Dedifferentiated amniotic fluid mesenchymal stem cell (primary cell): Measurements from ENCODE around the gene TP53RK.
"Not testable (repeated sequence)": the region's sequence is repeated elsewhere in the genome, so short reads cannot be mapped to it uniquely, and the experiment has no call there.

Source experiments
- DNase-seq: peaks from one replicate; pipeline ENCODE4 v3.0.0-alpha.2; 2016; ENCODE audit errors: extremely low spot score

The TP53RK gene

GRCh38 chr20:46683011-46683667 is 6.1 kb downstream of the TP53RK start:
- no peak for DNase-seq

GRCh38 chr20:46682063-46682821 is 7.0 kb downstream of the TP53RK start:
- DNase-seq: no peak

- no peak for DNase-seq
These were observed 8.0 kb downstream of the TP53RK start for GRCh38 chr20:46681032-46681854.

- DNase-seq: no peak
These were observed 8.6 kb downstream of the TP53RK start for GRCh38 chr20:46680684-46681031.

- no peak for DNase-seq
These were observed 10.7 kb downstream of the TP53RK start for GRCh38 chr20:46678516-46678915.

GRCh38 chr20:46677608-46678007 is 11.6 kb downstream of the TP53RK start:
- no peak for DNase-seq

GRCh38 chr20:46676649-46677316 is 12.5 kb downstream of the TP53RK start:
- DNase-seq: not testable (repeated sequence)

GRCh38 chr20:46674253-46675083 is 14.8 kb downstream of the TP53RK start:
- DNase-seq: no peak

GRCh38 chr20:46673394-46674252 is 15.6 kb downstream of the TP53RK start:
- no peak for DNase-seq

GRCh38 chr20:46672543-46673148 is 16.6 kb downstream of the TP53RK start:
- no peak for DNase-seq

- DNase-seq: no peak
These were observed 17.2 kb downstream of the TP53RK start for GRCh38 chr20:46671866-46672542.

- DNase-seq: no peak
These were observed 18.4 kb downstream of the TP53RK start for GRCh38 chr20:46670585-46671584.

- DNase-seq: no peak
These were observed 19.0 kb downstream of the TP53RK start for GRCh38 chr20:46670228-46670584.

- no peak for DNase-seq
These were observed 22.3 kb downstream of the TP53RK start for GRCh38 chr20:46666818-46667515.

- DNase-seq: no peak
These were observed 22.9 kb downstream of the TP53RK start for GRCh38 chr20:46666306-46666705.

GRCh38 chr20:46665602-46666001 is 23.6 kb downstream of the TP53RK start:
- no peak for DNase-seq

- DNase-seq: no peak
These were observed 25.7 kb downstream of the TP53RK start for GRCh38 chr20:46663531-46663930.
